Measurements from ENCODE around the gene GLI2. TPM values are rescaled to one million over a fixed set of nuclear protein-coding genes. Genes with fewer than 3 reads are reported as not detected.

Gene GLI2
- polyA plus RNA-seq, 2 of the 4 experiments (the other 2 are of a cell fraction), result 5.6 to 12.5 TPM

- WGBS (ENCODE audit: missing lambda C conversion rate), result 90% methylated on average over 4 of the region's 5 CpGs
- peak overlapping the region in 1 of 2 experiments; percentile 76; a peak in 2 of 6 replicates for H3K27ac ChIP-seq
- H3K4me2 ChIP-seq, result no peak overlapping the region
- ChIA-PET CTCF (interaction anchor here (0.9 to 1.3 kb wide), 2 partner anchors 26 to 310 kb away, joined by 3 read pairs; partner anchors contain the start of gene GLI2), POLR2A (no interaction called here)
- DNase-seq (ENCODE audit: low read depth in 1 of 2, low spot score in 1 of 2), result no peak
- TF ChIP-seq NR3C1 (IDR thresholded peaks at IDR 0.05) (no peak), ATOH8 (CRISPR knock-in tag; IDR thresholded peaks at IDR 0.05; ENCODE audit: low read depth) (no peak), RAD21 (conservative IDR thresholded peaks at IDR 0.05 in 1 of 2, IDR thresholded peaks at IDR 0.05 in 1 of 2) (no peak), CEBPB (IDR thresholded peaks at IDR 0.05) (no peak), CHD4 (IDR thresholded peaks at IDR 0.05; ENCODE audit: borderline replicate concordance) (no peak)
- no peak overlapping the region for H3K4me3 ChIP-seq
- FAIRE-seq, result no peak
- peaks cover 90% of the 10 kb centered on the region for H3K4me1 ChIP-seq
- no peak for ATAC-seq
- H3K9me3 ChIP-seq, result no peaks in the 10 kb centered on the region
Measured at GRCh38 chr2:120761911-120762310, 26.2 kb downstream of the GLI2 start.

GRCh38 chr2:120762341-120763061 lies 26.8 kb downstream of the GLI2 start:
- H3K9me3 ChIP-seq, result no peaks in the 10 kb centered on the region
- TF ChIP-seq REST (IDR thresholded peaks at IDR 0.05) (no peak), HES2 (IDR thresholded peaks at IDR 0.05) (no peak), KDM1A (IDR thresholded peaks at IDR 0.05; ENCODE audit: low read depth) (no peak)
- POLR2A ChIA-PET, result no interaction called here
- CTCF ChIA-PET, result interaction anchor here (0.9 to 1.3 kb wide), 2 partner anchors 26 to 309 kb away, joined by 3 read pairs; partner anchors contain the start of gene GLI2
- WGBS (ENCODE audit: missing lambda C conversion rate), result 92% methylated on average over 14 of the region's 15 CpGs
- peaks cover 92% of the 10 kb centered on the region for H3K4me1 ChIP-seq
- H3K4me2 ChIP-seq, result no peak overlapping the region
- DNase-seq (ENCODE audit: low read depth in 1 of 2, low spot score in 1 of 2) (no peak), FAIRE-seq (no peak), ATAC-seq (no peak)
- peak overlapping the region in 1 of 2 experiments; percentile 76; a peak in 3 of 6 replicates for H3K27ac ChIP-seq
- H3K4me3 ChIP-seq, result no peak overlapping the region

- ChIA-PET POLR2A (no interaction called here), CTCF (no interaction called here)
- FAIRE-seq, result no peak
- H3K27ac ChIP-seq, result peak overlapping the region; percentile 53 to 76
- TF ChIP-seq MAX (IDR thresholded peaks at IDR 0.05) (0 out of 2 replicates have a peak, but pooled peaks have one; percentile 14), GATA3 (IDR thresholded peaks at IDR 0.05; ENCODE audit: borderline replicate concordance) (no peak)
- H3K4me1 ChIP-seq, result peaks cover 86% of the 10 kb centered on the region
- DNase-seq (ENCODE audit: low read depth in 1 of 2, low spot score in 1 of 2), result peak; percentile 33 to 67
- WGBS (ENCODE audit: missing lambda C conversion rate), result 36% methylated on average over 4 of the region's 8 CpGs
- peak; percentile 51 to 69; a peak in 5 of 6 replicates for ATAC-seq
- peak overlapping the region; percentile 49 for H3K4me2 ChIP-seq
- H3K9me3 ChIP-seq, result no peaks in the 10 kb centered on the region
- no peak overlapping the region for H3K4me3 ChIP-seq
Measured at GRCh38 chr2:120763508-120763907, 27.8 kb downstream of the GLI2 start.

- 93% methylated on average over 10 of the region's 10 CpGs for WGBS (ENCODE audit: missing lambda C conversion rate)
- Histone ChIP-seq H3K27ac (peak overlapping the region; percentile 53 to 76; a peak in 5 of 6 replicates), H3K4me2 (peak overlapping the region; percentile 49), H3K4me1 (peaks cover 82% of the 10 kb centered on the region), H3K9me3 (no peaks in the 10 kb centered on the region), H3K4me3 (no peak overlapping the region)
- no peak for FAIRE-seq
- no peak; a peak in 1 of 6 replicates for ATAC-seq
- ChIA-PET POLR2A (no interaction called here), CTCF (interaction anchor here (0.9 kb wide), 1 partner anchor 68 kb away, joined by 4 read pairs; no protein-coding TSS in a partner anchor)
- no peak for DNase-seq (ENCODE audit: low read depth in 1 of 2, low spot score in 1 of 2)
- TF ChIP-seq RFX5 (IDR thresholded peaks at IDR 0.05), result no peak
Measured at GRCh38 chr2:120763931-120764330, 28.3 kb downstream of the GLI2 start.

All from A549 (cell line).